HG02840 (cell line): ENCODE measurements around the gene TAS2R20.

Experiments used
- ATAC-seq: cut with Tn5 transposase; IDR thresholded peaks from one replicate; pipeline ENCODE4 v1.9.1; 2021; ENCODE audit warnings: mild to moderate bottlenecking, moderate library complexity, moderate number of reproducible peaks; ENCODE audit not compliant: unreplicated experiment, low FRiP score

TAS2R20 gene

GRCh38 chr12:10960211-10960610 is 37.9 kb downstream of the TAS2R20 start:
- ATAC-seq: no peak

- ATAC-seq: no peak
Measured at GRCh38 chr12:10959804-10960203, 38.3 kb downstream of the TAS2R20 start.

- ATAC-seq: no peak
Measured at GRCh38 chr12:10957741-10958140, 40.4 kb downstream of the TAS2R20 start.

GRCh38 chr12:10956085-10956484 is 42.0 kb downstream of the TAS2R20 start:
- ATAC-seq: no peak

- no peak for ATAC-seq
Measured at GRCh38 chr12:10952645-10953044, 45.5 kb downstream of the TAS2R20 start.
